ENCODE measurements around the gene RASSF10.

RASSF10 gene

DNA sequence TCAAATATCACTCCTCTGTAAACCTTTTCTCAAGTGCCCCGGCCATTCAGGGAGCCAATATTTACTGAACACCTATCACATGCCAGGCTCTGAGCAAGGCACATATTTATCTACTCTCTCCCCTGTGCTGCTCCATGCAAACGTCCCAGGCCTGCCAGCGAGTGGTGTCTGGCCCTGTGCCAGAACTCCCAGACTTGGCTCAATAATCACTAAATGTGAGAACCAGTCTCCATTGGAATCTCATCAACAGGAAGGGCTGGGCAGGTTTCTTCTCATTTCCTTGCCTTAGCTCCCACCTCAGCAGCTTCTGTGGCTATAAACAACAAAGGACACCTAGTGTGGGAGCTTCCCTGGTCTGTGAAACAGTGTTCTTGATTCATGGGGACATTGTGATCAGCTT lies 21.7 kb downstream of the RASSF10 start:
- no peak for DNase-seq (ENCODE audit: low read depth)
- TF ChIP-seq, protein P1, sequence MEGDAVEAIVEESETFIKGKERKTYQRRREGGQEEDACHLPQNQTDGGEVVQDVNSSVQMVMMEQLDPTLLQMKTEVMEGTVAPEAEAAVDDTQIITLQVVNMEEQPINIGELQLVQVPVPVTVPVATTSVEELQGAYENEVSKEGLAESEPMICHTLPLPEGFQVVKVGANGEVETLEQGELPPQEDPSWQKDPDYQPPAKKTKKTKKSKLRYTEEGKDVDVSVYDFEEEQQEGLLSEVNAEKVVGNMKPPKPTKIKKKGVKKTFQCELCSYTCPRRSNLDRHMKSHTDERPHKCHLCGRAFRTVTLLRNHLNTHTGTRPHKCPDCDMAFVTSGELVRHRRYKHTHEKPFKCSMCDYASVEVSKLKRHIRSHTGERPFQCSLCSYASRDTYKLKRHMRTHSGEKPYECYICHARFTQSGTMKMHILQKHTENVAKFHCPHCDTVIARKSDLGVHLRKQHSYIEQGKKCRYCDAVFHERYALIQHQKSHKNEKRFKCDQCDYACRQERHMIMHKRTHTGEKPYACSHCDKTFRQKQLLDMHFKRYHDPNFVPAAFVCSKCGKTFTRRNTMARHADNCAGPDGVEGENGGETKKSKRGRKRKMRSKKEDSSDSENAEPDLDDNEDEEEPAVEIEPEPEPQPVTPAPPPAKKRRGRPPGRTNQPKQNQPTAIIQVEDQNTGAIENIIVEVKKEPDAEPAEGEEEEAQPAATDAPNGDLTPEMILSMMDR (IDR thresholded peaks at IDR 0.05; ENCODE audit: insufficient read depth, low read depth, low read length, missing control alignments) = no peak

GRCh38 chr11:13031349-13031748 lies 22.2 kb downstream of the RASSF10 start:
- TF ChIP-seq, protein P1 (IDR thresholded peaks at IDR 0.05; ENCODE audit: insufficient read depth, low read depth, low read length, missing control alignments) = no peak
- H3K4me3 ChIP-seq (ENCODE audit: low read depth, low read length) = no peak overlapping the region
- no peak for DNase-seq (ENCODE audit: low read depth)

More for the DNA sequence above, 21.7 kb downstream of the RASSF10 start:
- H3K4me3 ChIP-seq (ENCODE audit: low read depth, low read length) = no peak overlapping the region

GRCh38 chr11:13033760-13034533 lies 24.8 kb downstream of the RASSF10 start:
- no peak for DNase-seq (ENCODE audit: low read depth)

GRCh38 chr11:13035711-13036110 lies 26.6 kb downstream of the RASSF10 start:
- no peak overlapping the region for H3K4me3 ChIP-seq (ENCODE audit: low read depth, low read length)
- TF ChIP-seq, protein P1 (IDR thresholded peaks at IDR 0.05; ENCODE audit: insufficient read depth, low read depth, low read length, missing control alignments) = no peak
- DNase-seq (ENCODE audit: low read depth) = no peak

More at GRCh38 chr11:13033760-13034533, 24.8 kb downstream of the RASSF10 start:
- TF ChIP-seq, protein P1 (IDR thresholded peaks at IDR 0.05; ENCODE audit: insufficient read depth, low read depth, low read length, missing control alignments) = no peak
- H3K4me3 ChIP-seq (ENCODE audit: low read depth, low read length) = no peak overlapping the region

GRCh38 chr11:13036235-13036634 lies 27.1 kb downstream of the RASSF10 start:
- no peak for DNase-seq (ENCODE audit: low read depth)
- TF ChIP-seq, protein P1 (IDR thresholded peaks at IDR 0.05; ENCODE audit: insufficient read depth, low read depth, low read length, missing control alignments) = no peak
- H3K4me3 ChIP-seq (ENCODE audit: low read depth, low read length) = no peak overlapping the region

DNA sequence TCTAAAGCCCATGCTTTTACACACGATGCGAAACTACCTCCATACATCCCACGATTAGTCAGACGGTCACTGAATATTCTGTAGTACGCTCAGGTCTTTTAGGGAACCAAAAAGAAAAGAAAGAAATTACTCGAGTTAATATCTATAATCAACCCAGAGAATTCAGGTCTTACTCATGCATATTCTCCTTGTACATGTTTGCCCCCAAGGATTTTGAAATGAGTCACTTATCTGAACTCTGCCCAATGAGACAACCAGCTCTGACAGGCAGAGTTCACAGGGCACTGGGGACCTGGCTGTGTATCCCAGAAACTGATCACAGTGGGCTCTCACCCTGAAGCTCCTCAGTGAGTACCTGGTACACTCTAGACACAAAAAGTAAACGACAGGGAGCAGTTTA lies 29.2 kb downstream of the RASSF10 start:
- H3K4me3 ChIP-seq (ENCODE audit: low read depth, low read length) = no peak overlapping the region
- DNase-seq (ENCODE audit: low read depth) = peak; percentile 18
- TF ChIP-seq, protein P1 (IDR thresholded peaks at IDR 0.05; ENCODE audit: insufficient read depth, low read depth, low read length, missing control alignments) = no peak

GRCh38 chr11:13039126-13039525 lies 30.0 kb downstream of the RASSF10 start:
- TF ChIP-seq, protein P1 (IDR thresholded peaks at IDR 0.05; ENCODE audit: insufficient read depth, low read depth, low read length, missing control alignments) = no peak
- H3K4me3 ChIP-seq (ENCODE audit: low read depth, low read length) = no peak overlapping the region
- DNase-seq (ENCODE audit: low read depth) = no peak
